Measurements from ENCODE around the gene PRKAG1. TPM values are rescaled to one million over a fixed set of nuclear protein-coding genes. Genes with fewer than 3 reads are reported as not detected.
A peak's percentile ranks its signal among the peaks of the same experiment; 100 is the strongest.

PRKAG1 gene
- total RNA-seq, 2 donors from 2014 or later, result 49.5 to 54.8 TPM

DNA sequence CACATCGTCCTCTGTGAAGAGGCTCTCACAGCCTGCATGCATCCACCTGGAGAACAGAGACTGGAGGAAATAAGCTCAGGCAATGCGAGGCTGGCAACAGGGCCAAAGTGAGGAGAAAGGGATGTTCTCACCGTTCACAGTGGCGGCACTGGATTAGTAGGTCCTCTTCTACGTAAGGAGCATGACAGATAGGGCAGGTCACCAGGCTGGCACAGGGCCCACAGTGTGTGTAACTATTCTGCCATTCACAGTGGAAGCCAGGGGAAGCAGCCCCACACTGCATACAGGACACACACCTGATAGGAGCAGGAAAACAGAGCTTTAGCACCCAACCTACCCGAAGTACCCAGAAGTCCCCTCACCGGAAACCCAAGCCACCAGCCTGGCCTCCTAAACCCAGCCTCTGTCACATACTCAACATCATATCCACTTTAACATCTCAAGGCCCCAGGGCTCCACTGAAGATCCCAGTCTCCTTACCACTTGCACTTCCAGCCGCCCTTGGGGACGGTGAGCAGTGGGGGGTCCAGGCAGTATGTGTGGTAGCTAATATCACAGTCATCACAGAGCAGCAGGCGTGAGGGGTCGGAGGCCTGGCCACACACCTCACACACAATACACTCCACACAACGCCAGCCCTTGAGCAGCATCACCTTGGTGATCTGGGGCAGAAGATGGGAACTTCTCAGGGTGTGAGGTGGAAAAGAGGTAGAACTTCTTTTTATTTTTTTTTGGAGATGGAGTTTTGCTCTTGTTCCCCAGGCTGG, 27.7 kb upstream of the PRKAG1 start:
- H3K36me3 ChIP-seq, result peaks cover 45% of the 10 kb centered on the region

DNA sequence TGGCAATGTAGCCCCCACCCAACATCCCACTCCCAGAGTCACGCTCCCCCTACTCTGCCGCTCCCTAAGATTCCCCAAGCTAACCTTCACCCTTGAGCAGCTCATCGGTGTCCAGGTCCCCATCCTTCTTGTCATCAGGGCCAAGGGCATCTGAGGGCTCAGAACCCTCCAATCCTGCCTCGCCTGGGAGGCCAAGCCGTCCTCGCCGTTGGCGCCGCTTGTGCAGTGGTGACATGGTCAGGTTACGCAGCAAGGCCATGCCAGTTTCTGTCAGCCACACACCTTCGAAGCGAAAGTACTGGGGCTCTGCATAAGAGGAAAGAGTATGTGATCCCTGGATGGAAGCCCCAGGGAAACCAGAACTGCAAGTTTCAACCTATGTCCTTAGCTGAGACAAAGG, 26.1 kb upstream of the PRKAG1 start:
- H3K9ac ChIP-seq (ENCODE audit: low read depth in 2 of 2, low read length in 2 of 2), result no peak overlapping the region
- no peaks in the 10 kb centered on the region for H3K27me3 ChIP-seq
- no peaks in the 10 kb centered on the region for H3K9me3 ChIP-seq
- no peak overlapping the region for H3K27ac ChIP-seq
- intact Hi-C loops (cut with DNase I), result no loop called here
- TF ChIP-seq, protein P1, sequence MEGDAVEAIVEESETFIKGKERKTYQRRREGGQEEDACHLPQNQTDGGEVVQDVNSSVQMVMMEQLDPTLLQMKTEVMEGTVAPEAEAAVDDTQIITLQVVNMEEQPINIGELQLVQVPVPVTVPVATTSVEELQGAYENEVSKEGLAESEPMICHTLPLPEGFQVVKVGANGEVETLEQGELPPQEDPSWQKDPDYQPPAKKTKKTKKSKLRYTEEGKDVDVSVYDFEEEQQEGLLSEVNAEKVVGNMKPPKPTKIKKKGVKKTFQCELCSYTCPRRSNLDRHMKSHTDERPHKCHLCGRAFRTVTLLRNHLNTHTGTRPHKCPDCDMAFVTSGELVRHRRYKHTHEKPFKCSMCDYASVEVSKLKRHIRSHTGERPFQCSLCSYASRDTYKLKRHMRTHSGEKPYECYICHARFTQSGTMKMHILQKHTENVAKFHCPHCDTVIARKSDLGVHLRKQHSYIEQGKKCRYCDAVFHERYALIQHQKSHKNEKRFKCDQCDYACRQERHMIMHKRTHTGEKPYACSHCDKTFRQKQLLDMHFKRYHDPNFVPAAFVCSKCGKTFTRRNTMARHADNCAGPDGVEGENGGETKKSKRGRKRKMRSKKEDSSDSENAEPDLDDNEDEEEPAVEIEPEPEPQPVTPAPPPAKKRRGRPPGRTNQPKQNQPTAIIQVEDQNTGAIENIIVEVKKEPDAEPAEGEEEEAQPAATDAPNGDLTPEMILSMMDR (IDR thresholded peaks at IDR 0.05), result no peak
- H3K4me1 ChIP-seq, result no peaks in the 10 kb centered on the region
- no peak overlapping the region for H3K4me3 ChIP-seq
- DNase-seq, result no peak
- peaks cover 39% of the 10 kb centered on the region for H3K36me3 ChIP-seq

More for the DNA sequence above, 27.7 kb upstream of the PRKAG1 start:
- Histone ChIP-seq H3K9me3 (no peaks in the 10 kb centered on the region), H3K27ac (no peak overlapping the region), H3K9ac (ENCODE audit: low read depth in 2 of 2, low read length in 2 of 2) (no peak overlapping the region), H3K4me1 (no peaks in the 10 kb centered on the region), H3K4me3 (no peak overlapping the region), H3K27me3 (no peaks in the 10 kb centered on the region)
- DNase-seq, result no peak
- intact Hi-C loops (cut with DNase I), result no loop called here
- TF ChIP-seq, protein P1 (IDR thresholded peaks at IDR 0.05), result no peak

DNA sequence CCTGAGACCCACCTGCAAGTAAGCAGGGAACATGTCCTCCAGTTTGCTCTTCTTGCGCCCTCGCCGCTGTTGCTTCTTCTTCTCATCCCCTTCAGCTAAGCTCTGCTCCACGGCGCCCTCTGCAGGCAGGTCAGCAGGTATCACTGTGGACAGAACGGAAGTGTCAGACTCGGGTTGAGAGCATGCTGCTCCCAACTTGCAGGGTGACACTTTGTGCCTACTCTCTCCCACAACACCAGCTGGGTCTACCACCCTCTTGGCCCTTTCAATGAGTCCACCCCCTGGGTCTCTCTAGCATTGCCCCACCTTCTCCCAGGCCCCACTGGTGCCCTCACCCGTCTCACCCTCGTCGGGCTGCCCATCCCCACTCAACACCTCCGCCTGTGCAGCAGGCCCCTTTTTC, 25.3 kb upstream of the PRKAG1 start:
- Histone ChIP-seq H3K9me3 (no peaks in the 10 kb centered on the region), H3K4me1 (no peaks in the 10 kb centered on the region), H3K27me3 (no peaks in the 10 kb centered on the region), H3K4me3 (no peak overlapping the region), H3K36me3 (peaks cover 38% of the 10 kb centered on the region), H3K27ac (no peak overlapping the region), H3K9ac (ENCODE audit: low read depth in 2 of 2, low read length in 2 of 2) (no peak overlapping the region)
- peak; percentile 75 for DNase-seq
- TF ChIP-seq, protein P1 (IDR thresholded peaks at IDR 0.05), result peak; percentile 57
- intact Hi-C loops (cut with DNase I), result no loop called here

DNA sequence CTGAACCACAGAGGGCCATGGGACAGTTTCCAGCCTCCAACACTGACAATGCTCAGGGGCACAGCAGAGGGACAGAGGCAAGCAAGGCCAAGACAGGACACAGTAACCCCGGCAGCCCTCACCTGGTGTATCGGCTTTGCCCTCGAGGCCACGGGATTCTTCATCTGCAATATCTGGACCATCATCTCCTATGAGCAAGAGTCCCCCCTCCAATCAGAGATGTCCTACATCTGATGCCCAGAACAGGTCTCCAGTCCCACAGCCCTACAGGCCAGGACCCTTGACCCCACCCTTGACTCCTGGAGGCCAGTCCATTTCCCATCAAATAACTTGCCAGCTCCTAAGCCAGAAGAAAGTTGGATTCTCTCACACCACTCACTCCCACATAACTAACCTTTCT, 24.7 kb upstream of the PRKAG1 start:
- Histone ChIP-seq H3K27me3 (no peaks in the 10 kb centered on the region), H3K4me3 (no peak overlapping the region), H3K27ac (no peak overlapping the region), H3K36me3 (peaks cover 38% of the 10 kb centered on the region), H3K9me3 (no peaks in the 10 kb centered on the region), H3K9ac (ENCODE audit: low read depth in 2 of 2, low read length in 2 of 2) (no peak overlapping the region), H3K4me1 (no peaks in the 10 kb centered on the region)
- no peak for DNase-seq
- TF ChIP-seq, protein P1 (IDR thresholded peaks at IDR 0.05), result no peak
- intact Hi-C loops (cut with DNase I), result no loop called here

DNA sequence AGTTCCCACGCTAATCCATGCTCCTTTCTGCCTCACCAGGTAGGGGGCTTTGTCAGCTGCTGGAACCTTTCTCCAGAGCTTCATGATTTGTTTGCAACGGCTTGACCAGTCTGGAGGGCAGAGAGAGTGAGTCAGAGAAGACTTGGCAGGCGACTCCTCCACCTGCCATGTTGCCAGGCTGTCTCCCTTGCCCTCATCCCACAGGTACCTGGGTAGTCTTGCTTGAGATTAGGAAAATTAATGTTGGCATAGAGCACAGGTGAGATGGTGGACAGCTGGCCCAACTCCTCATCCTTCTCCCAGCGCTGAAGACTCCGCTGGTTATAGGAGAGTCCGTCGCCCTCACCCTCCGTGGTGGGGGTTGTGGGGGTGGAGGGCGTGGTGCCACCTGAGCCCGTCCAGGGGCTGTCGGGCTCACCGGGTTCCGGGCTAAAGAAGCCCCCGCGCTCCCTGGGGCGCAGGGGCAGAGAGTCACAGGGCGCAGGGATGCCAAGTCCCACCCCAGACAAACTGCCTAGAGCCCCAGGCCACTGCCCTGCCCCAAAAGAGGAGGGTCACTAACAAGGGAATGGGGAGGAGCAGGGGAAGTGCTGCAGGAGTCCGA, 23.4 kb upstream of the PRKAG1 start:
- Histone ChIP-seq H3K9ac (ENCODE audit: low read depth in 2 of 2, low read length in 2 of 2) (no peak overlapping the region), H3K27me3 (no peaks in the 10 kb centered on the region), H3K36me3 (peaks cover 41% of the 10 kb centered on the region), H3K4me3 (no peak overlapping the region), H3K27ac (no peak overlapping the region), H3K9me3 (no peaks in the 10 kb centered on the region), H3K4me1 (no peaks in the 10 kb centered on the region)
- TF ChIP-seq, protein P1 (IDR thresholded peaks at IDR 0.05), result no peak
- intact Hi-C loops (cut with DNase I), result no loop called here
- DNase-seq, result no peak
